Right ventricle myocardium inferior (tissue), 1 donor: ENCODE measurements around the gene MMAB. TPM values are rescaled to one million over a fixed set of nuclear protein-coding genes. Genes with fewer than 3 reads are reported as not detected.

Experiments used
- ATAC-seq: fragments of 200-7000 bp; cut with Tn5 transposase; one replicate; pipeline ENCODE4 v1.9.1; 2020; ENCODE audit warnings: mild to moderate bottlenecking, moderate library complexity
- DNase-seq: peaks from one replicate; pipeline ENCODE4 v3.0.0; 2021; ENCODE audit errors: missing footprints
- intact Hi-C: fragments of 100-400 bp; cut with DNase I; formaldehyde crosslinking; loops from one replicate; pipeline ENCODE4 v1.11.0; 2022
- long read RNA-seq: library from polyadenylated mRNA; unstranded; transcript quantifications from one replicate; pipeline ENCODE4 v2.0.0, GENCODE V29; 2021
- total RNA-seq: library from RNA; stranded (reverse); fragmentation: NEBNext Ultra II Directional; extraction: Animal tissue kit (Norgen Biotek cat#: 25700); gene quantifications from one replicate; pipeline ENCODE4 v1.2.1, GENCODE V29; 2021
- donor health status: DM: no; HTN: yes; CAD: no; lungs with severe emphysema.

Gene MMAB
- total RNA-seq = 61.7 TPM
- long read RNA-seq, full-length matches to known transcripts = 19 of 25 reads
- long read RNA-seq, partial matches to known transcripts = 2 of 25 reads
- long read RNA-seq, other reads (novel, unspliced or antisense) = 4 of 25 reads

DNA sequence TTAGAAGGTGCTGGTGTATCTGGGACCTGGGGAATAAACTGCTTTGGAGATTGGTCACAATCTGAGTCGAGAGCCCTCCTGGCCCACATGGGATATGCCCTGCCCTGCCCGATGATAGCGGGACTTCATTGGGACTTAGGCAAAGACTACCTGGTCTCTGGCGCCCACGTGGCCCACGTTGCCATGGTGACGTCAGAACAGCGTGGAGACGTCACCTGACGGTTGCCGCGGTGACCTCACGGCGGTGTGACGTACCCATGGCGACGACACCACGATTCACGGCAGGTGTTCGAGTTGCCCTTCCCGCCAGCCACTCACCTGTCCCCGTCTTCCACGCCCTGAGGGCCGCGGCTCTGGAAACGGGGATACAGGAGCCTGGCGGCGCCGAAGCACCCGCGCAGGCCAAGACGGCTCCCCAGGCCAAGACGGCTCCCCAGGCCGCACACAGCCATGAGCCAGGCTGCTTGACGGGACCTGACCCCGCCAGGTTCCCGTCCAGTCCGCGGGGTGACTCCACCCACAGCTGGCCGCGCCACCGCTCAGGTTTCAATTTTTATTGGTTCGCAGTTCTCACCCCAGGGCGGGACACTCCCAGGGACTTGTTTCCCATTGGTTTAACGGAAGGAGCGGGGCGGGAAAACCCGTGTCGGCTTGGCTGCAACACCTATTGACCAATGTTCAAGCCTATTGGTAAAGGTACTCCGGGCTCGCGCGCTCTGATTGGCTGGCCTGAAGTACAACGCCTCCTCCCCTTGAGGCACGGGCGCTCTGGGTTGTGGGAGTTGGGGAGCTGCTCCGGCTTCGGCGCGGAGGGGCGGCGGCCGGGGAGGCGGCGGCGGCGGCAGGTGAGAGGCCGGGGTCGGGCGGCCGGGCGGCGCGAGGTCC lies at the start of gene MMAB, which contains the start of gene MVK:
MMAB (minus strand) TSS at position 476 of the 885 bp plus-strand sequence; CDS start at position 452, 24 bp downstream.
MVK (plus strand) TSS at position 766 of the 885 bp plus-strand sequence. CDS start 1,029 bp downstream, outside the sequence.
- ATAC-seq = peak; percentile 98
- intact Hi-C loops = loop anchor here (5.0 kb wide), 1 partner anchor 56 kb away; no protein-coding TSS in a partner anchor
- peak; percentile 99 for DNase-seq

DNA sequence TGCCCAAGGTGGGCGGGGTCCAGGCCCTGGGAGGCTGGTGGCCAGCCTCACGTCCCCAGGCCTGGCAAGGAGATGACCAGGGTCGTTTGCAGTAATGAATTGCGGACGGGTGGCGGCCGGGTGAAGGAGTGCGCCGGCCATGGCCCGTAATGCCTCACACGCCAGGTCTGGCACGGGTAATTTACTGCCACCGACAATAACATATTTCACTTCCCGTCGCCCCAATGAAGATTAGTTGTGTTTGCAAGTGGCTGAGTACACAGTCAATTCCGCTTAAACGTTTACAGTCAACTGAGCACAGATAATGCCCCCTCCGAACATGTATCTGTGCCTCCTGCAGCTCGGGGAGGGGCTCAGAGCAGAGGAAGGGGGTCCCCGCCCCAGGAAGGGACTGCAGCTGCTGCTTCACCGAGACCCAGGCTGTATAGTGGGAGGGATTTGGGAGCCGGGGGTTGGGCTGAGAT lies 48.6 kb upstream of the MMAB start:
- intact Hi-C loops = no loop called here
- no peak for ATAC-seq
- DNase-seq = no peak

- intact Hi-C loops = no loop called here
- ATAC-seq (no peak), DNase-seq (no peak)
Measured at GRCh38 chr12:109621211-109621694, 47.9 kb upstream of the MMAB start.

GRCh38 chr12:109619002-109619604 lies 45.8 kb upstream of the MMAB start:
- ATAC-seq = no peak
- intact Hi-C loops = no loop called here

DNA sequence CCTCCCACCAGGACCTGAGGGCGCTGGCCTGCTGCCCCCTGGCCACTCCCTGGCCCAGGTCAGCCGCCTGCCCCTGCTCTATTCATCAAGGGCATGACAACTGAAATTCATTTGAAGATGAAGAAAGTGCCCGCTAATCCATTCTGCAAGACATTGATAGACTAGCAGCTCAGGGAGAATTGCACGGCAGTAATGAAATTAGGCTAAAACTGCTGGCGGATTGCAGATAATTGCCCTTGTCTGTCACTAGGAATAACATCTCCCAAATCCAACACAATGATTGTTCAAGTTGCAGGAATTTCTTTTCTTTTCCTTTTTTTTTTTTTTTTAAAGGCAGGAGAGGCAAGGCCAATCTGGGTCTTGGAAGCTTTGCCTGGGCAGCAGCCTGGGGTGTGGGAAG lies 44.8 kb upstream of the MMAB start:
- ATAC-seq = no peak
- DNase-seq = no peak
- intact Hi-C loops = no loop called here

More at GRCh38 chr12:109619002-109619604, 45.8 kb upstream of the MMAB start:
- DNase-seq = no peak

DNA sequence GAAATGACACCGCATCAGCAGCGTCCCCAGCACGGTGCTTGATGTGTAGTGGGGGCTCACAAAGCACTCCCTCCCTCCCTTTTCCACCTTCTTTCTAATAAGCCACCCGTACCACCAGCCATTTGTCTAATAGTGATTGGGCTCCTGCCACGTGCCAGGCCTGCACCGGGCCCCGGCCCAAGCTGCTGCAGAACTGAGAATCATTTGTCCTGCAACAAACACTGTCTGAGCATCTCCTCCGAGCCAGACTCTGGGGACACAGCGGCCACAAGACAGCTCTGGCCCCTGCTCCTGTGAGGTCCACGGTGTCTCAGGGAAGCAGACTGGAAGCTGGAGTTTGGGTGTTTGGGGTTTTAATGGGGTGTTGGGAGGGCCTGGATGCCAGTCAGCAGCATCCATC lies 44.2 kb upstream of the MMAB start:
- intact Hi-C loops = no loop called here
- DNase-seq = no peak
- no peak for ATAC-seq

DNA sequence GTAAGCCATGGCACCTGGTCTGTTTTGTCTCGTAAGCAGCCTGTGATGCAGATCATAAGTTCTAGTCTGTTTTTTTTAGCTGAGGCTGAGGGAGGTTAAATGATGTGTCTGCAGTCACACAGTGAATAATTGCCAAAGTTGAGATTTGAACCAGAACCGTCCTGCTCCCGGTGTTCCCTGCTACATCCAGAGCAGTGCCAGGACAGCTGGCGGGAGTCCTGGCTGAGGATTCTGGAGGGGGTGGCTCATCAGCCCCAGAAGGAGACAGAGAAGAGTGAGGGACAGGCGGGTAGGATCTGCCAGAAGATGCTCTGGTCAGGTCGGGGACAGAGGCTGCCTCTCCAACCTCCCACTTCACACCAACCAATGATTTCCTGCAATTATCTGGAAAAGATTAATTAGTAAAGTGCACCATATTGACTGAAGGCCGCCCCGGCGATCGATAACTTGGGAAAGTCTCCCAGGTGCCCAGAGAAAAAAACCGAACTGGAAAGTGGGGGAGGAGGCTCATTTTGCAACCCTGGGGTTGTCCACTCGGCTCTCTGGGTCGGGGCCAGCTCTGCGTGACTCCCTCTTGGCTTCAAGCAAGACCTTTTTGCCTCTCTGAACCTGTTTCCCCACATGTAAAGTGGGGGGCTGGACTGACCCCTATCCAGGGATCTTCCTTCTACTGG lies 42.4 kb upstream of the MMAB start:
- ATAC-seq (no peak), DNase-seq (no peak)
- intact Hi-C loops = no loop called here

GRCh38 chr12:109613649-109614455 lies 40.5 kb upstream of the MMAB start:
- intact Hi-C loops = no loop called here
- ATAC-seq = no peak
- DNase-seq = no peak

DNA sequence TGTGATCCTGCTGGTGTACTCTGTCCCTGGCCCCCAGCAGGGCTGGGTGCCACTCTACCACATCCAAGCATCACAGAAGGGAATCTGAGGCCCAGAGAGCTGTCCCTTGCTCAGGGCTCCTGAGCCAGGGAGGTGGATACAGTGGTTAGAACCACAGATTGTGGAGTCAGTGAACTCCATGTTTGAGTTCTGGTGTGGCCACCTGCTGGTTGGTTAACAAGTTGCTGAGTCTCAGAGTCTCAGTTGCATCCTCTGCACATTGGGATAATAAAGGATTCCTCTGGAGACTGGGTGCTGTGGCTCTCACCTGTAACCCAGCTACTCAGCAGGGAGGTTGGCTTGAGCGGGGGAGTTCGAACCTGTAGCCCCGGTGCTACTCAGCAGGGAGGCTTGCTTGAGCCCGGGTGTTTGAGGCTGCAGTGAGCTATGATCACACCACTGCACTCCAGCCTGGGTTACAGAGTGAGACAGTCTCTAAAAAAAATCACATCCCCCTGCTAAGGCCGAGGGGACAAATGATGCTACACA lies 39.7 kb upstream of the MMAB start:
- DNase-seq (no peak), ATAC-seq (no peak)
- intact Hi-C loops = no loop called here

DNA sequence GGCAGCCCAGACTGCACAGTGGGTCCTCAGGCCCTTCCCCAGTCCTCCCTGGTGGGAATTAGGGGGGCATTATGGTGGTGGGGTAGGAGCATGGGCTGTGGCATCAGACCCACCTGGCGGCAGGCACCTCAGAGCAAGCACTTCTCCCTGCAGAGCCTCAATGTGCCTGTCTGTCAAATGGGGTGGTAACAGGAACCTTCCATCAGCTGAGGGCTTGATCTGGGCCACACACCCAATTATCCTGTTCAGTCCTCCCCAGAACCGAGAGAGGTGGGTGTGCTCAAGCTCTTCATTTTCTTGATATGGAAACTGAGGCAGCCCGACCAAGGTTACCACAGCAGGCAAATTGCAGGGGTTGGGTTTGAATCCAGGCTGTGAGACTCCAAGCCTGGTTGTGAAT lies 38.7 kb upstream of the MMAB start:
- no peak for DNase-seq
- intact Hi-C loops = no loop called here
- ATAC-seq = no peak

DNA sequence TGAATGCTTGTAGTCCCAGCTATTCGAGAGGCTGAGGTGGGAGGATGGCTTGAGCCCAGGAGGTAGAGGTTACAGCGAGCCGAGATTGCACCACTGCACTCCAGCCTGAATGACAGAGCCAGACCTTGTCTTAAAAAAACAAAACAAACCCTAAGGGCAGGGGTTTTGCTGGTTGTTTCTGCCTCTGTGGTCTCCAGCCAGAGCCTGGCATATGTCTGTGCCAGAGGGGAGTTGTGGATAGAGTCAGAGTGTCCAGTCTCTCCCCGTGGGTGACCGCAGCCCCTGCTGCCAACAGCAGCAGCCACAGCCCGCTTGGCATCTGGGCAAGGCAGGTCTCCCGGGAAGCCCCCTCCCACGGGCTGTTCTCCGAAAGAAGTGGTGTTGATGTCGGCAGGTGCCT lies 37.9 kb upstream of the MMAB start:
- intact Hi-C loops = no loop called here
- no peak for ATAC-seq
- peak; percentile 3 for DNase-seq

DNA sequence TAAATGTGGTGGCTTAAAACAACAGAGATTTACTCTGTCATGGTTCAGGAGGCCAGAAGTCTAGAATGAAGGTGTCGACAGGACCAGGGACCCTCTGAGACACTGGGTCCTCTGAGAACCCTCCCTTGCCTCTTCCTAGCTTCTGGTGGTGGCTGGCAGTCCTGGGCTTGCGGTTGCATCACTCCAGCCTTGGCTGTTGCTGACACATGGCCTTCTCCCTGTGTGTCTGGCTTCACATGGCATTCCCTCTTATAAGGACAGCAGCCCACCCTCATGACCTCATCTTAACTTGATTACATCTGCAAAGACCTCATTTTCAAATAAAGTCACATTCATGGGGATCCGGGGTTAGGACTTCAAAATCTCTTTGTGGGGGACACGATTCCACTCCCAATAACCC lies 37.2 kb upstream of the MMAB start:
- DNase-seq (no peak), ATAC-seq (no peak)
- intact Hi-C loops = no loop called here

DNA sequence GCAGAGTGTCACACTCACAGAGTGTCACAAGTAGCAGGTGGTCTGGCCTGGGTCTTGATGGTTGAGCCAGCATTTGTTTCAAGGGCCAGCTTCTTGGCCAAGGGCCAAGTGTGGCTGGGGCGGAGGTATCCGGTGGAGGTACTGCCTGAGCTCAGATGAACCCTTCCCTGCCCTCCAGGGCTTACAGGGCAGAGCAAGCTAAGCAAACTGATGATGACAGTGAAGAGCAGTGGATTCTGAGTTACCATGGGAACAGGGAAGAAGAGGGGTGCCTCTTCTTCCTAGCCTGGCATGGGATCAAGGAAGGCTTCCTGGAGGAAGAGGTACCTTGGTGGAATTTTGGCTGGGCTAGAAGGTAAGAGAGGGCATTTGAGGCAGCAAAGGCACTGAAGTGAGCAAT lies 36.0 kb upstream of the MMAB start:
- intact Hi-C loops = no loop called here
- ATAC-seq = no peak
- no peak for DNase-seq

DNA sequence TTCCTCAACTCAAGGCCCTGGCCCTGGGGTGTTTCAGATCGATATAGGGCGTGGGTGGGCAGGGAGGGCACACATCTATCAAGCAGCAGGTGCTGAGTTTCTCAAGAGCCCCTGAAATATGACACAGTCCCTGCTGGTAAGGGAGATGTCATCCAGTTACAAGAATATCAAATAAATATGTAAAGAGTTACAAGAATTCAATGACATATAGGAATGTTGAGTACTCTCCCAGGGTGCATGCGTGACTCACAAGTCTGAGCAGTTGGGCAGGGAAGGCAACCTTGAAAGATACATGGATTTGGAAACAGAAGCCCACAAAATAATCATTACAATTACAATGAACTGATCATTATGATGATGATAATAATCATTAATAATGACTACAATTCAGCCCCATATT lies 35.5 kb upstream of the MMAB start:
- ATAC-seq = no peak
- no peak for DNase-seq
- intact Hi-C loops = no loop called here

DNA sequence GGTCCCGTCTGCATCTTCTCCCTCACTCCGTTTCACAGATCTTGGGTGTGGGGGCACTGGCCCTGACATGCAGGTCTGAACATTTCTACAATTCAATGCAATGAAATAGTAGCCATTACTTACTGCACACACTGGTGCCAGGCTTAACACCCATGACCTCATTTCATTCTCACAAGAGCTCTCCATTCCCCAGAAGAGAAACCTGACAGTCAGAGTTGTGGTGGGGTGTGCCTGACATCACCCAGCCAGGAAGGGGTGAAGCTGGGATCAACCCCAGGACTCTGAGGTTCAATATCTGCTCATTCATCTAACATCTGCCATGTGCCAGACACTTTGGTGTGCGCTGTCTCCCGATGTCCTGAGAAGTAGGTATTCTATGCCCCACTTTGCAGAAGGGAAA lies 35.0 kb upstream of the MMAB start:
- intact Hi-C loops = no loop called here
- ATAC-seq (no peak), DNase-seq (no peak)

DNA sequence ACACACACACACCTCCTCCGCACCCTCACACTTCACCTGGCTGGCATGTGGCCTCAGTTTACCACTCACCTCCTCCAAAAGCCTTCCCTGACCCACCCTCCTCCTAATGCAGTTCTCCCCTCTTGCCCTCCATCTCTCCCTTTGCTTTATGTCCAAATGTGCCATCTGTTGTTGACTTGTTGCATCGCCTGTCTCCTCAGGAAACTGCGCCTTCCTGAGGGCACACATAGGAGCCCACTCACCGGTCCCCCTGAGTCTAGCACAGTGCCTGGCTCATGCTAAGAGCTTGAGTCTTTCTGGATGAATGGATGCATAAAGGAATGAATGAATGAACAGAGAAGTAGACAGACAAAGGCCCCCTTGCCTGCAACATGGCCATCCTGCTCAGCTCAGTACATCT lies 34.3 kb upstream of the MMAB start:
- no peak for ATAC-seq
- no peak for DNase-seq
- intact Hi-C loops = no loop called here

- intact Hi-C loops = no loop called here
- ATAC-seq = peak; percentile 81
- no peak for DNase-seq
Measured at GRCh38 chr12:109606320-109607028, 33.2 kb upstream of the MMAB start.
